Endothelial cell of umbilical vein (primary cell): ENCODE data around the gene NGEF. TPM values are rescaled to one million over a fixed set of nuclear protein-coding genes. Genes with fewer than 3 reads are reported as not detected.

Experiments
- BruUV-seq: library from RNA; stranded (reverse); fragments of 400-500 nt; replicated peaks from 2 replicates; lab custom pipeline; 2021; lab: Mats Ljungman, UMichigan
- CTCF ChIA-PET: fragments of 300-600, 350-600 bp; sonication (Branson Sonifier 250); formaldehyde crosslinking; loops from one replicate; lab custom pipeline; 2021; ENCODE audit warnings: antibody characterized with exemption, inconsistent platforms; lab: Charles Lee
- POLR2A ChIA-PET: fragments of 300-600, 350-600 bp; sonication (Branson Sonifier 250); formaldehyde crosslinking; loops from one replicate; lab custom pipeline; 2021; ENCODE audit warnings: antibody characterized with exemption, inconsistent platforms; lab: Charles Lee
- DNase-seq: peaks from one replicate; pipeline ENCODE4 v3.0.0-alpha.2; 2011; ENCODE audit warnings: low read depth, low spot score
- FAIRE-seq: peaks from 2 replicates; lab custom pipeline; 2011; peaks lifted over from hg19 to GRCh38; lab: Jason Lieb, UNC
- H2AFZ ChIP-seq: 2 replicates; pipeline ENCODE4 v1.6.0; 2012; ENCODE audit warnings: low read depth, low read length, control low read depth, inconsistent platforms
- H3K27ac ChIP-seq: 2 replicates; pipeline ENCODE4 v1.5.1; 2011; ENCODE audit warnings: low read depth, mild to moderate bottlenecking, control low read depth, low read length, moderate library complexity; ENCODE audit not compliant: insufficient read depth
- H3K27me3 ChIP-seq, 2 experiments: 2 replicates each; pipeline versions ENCODE4 v1.6.0 to v1.6.1; 2011; ENCODE audit warnings: low read length in 2 of 2, mixed read lengths in 1 of 2; ENCODE audit not compliant: control insufficient read depth in 2 of 2, insufficient read depth in 2 of 2
- H3K36me3 ChIP-seq, 2 experiments: 2 replicates in 1 of 2; 3 replicates in 1 of 2; pipeline ENCODE4 v1.5.1; 2011; ENCODE audit warnings: low read length in 2 of 2, mild to moderate bottlenecking in 1 of 2, moderate library complexity in 1 of 2; ENCODE audit not compliant: control insufficient read depth in 2 of 2, insufficient read depth in 2 of 2; ENCODE audit errors: extremely low read depth in 1 of 2
- H3K4me1 ChIP-seq: 3 replicates; pipeline ENCODE4 v1.5.1; 2011; ENCODE audit warnings: mild to moderate bottlenecking, low read length; ENCODE audit not compliant: control insufficient read depth, insufficient read depth; ENCODE audit errors: extremely low read depth
- H3K4me2 ChIP-seq: 2 replicates; pipeline ENCODE4 v1.6.1; 2011; ENCODE audit warnings: low read length, control low read depth, mixed read lengths; ENCODE audit not compliant: insufficient read depth
- H3K4me3 ChIP-seq, 3 experiments: fragments of 200-600 bp in 1 of 3; sonication (generic), shearing (Covaris generic) in 1 of 3; replicated peaks in 1 of 3; 2 replicates each; pipeline ENCODE4 v1.5.1; 2011 to 2016; ENCODE audit warnings: control low read depth in 3 of 3, low read length in 3 of 3, mild to moderate bottlenecking in 2 of 3, inconsistent platforms in 1 of 3, low read depth in 1 of 3, moderate library complexity in 1 of 3; ENCODE audit not compliant: insufficient read depth in 1 of 3
- H3K79me2 ChIP-seq: 2 replicates; pipeline ENCODE4 v1.6.0; 2012; ENCODE audit warnings: low read length, inconsistent platforms; ENCODE audit not compliant: control insufficient read depth, insufficient read depth
- H3K9ac ChIP-seq: replicated peaks from 2 replicates; pipeline ENCODE3; 2011; ENCODE audit warnings: low read length, control low read depth; ENCODE audit not compliant: insufficient read depth; ENCODE audit errors: extremely low read depth
- H3K9me1 ChIP-seq: replicated peaks from 3 replicates; pipeline ENCODE4 v1.6.0; 2011; ENCODE audit warnings: mild to moderate bottlenecking, low read length; ENCODE audit not compliant: control insufficient read depth, insufficient read depth; ENCODE audit errors: extremely low read depth
- H3K9me3 ChIP-seq: replicated peaks from 2 replicates; pipeline ENCODE4 v1.5.1; 2012; ENCODE audit warnings: low read length, inconsistent platforms; ENCODE audit not compliant: control insufficient read depth, insufficient read depth
- H4K20me1 ChIP-seq: replicated peaks from 2 replicates; pipeline ENCODE3; 2011; ENCODE audit warnings: mild to moderate bottlenecking, low read length; ENCODE audit not compliant: control insufficient read depth, insufficient read depth; ENCODE audit errors: extremely low read depth
- CTCF ChIP-seq, 2 donors: IDR thresholded peaks; 1 replicate in 1 of 2; 2 replicates in 1 of 2; pipeline ENCODE4 v1.5.1; 2011; ENCODE audit warnings: low read length in 2 of 2, mild to moderate bottlenecking in 2 of 2, moderate library complexity in 2 of 2, control low read depth in 1 of 2, inconsistent platforms in 1 of 2, low read depth in 1 of 2; ENCODE audit not compliant: insufficient read depth in 1 of 2; ENCODE audit errors: extremely low read depth in 1 of 2
- EZH2 ChIP-seq: IDR thresholded peaks from 2 replicates; pipeline ENCODE4 v1.6.1; 2012; ENCODE audit warnings: borderline replicate concordance, low read depth, mild to moderate bottlenecking, moderate library complexity, low read length, inconsistent platforms; ENCODE audit not compliant: severe bottlenecking
- FOS ChIP-seq: IDR thresholded peaks from 2 replicates; pipeline ENCODE4 v1.6.1; 2011; ENCODE audit warnings: mild to moderate bottlenecking, low read length, moderate library complexity, borderline replicate concordance; ENCODE audit not compliant: insufficient read depth
- GATA2 ChIP-seq: IDR thresholded peaks from 2 replicates; pipeline ENCODE4 v1.7.0; 2011; ENCODE audit warnings: low read depth, mild to moderate bottlenecking, moderate library complexity, mixed read lengths, low read length; ENCODE audit not compliant: insufficient read length, insufficient read depth
- JUN ChIP-seq: IDR thresholded peaks from 2 replicates; pipeline ENCODE4 v1.6.1; 2011; ENCODE audit warnings: borderline replicate concordance, low read depth; ENCODE audit not compliant: insufficient read length, insufficient read depth
- MYC ChIP-seq: IDR thresholded peaks from one replicate; pipeline ENCODE4 v1.6.1; 2011; ENCODE audit warnings: mild to moderate bottlenecking, low read depth, low read length
- POLR2A ChIP-seq: IDR thresholded peaks from 2 replicates; pipeline ENCODE4 v1.6.1; 2012; ENCODE audit warnings: low read depth, mild to moderate bottlenecking, control low read depth, low read length
- POLR2AphosphoS5 ChIP-seq: IDR thresholded peaks from 2 replicates; pipeline ENCODE4 v1.6.1; 2012; ENCODE audit warnings: low read depth, mild to moderate bottlenecking, control low read depth, low read length, moderate library complexity; ENCODE audit not compliant: insufficient read depth
- dilution Hi-C: fragments of 300-500 bp; cut with MboI; formaldehyde crosslinking; loops from one replicate; pipeline ENCODE4 v1.15.0; 2019; ENCODE audit warnings: low sequenced_read_pairs; ENCODE audit not compliant: extremely low pct_ligation_motif_present
- intact Hi-C: fragments of 100-400 bp; cut with micrococcal nuclease; formaldehyde crosslinking; loops from one replicate; pipeline ENCODE4 v1.10.0; 2022
- polyA plus RNA-seq, 4 experiments: library from polyadenylated mRNA; depleted of rRNA in 3 of 4; stranded (reverse) in 3 of 4; unstranded in 1 of 4; fragments of >200 nt; gene quantifications; 2 replicates each; pipeline versions ENCODE4 v1.2.1 to v1.2.3, GENCODE V29; 2011 to 2012; ENCODE audit warnings: missing spikeins in 1 of 4
- total RNA-seq: library from RNA; stranded (reverse); gene quantifications from 2 replicates; pipeline ENCODE4 v1.2.3, GENCODE V29; 2021
- TF ChIP-seq, protein P1 (sequence below): IDR thresholded peaks from 2 replicates; pipeline ENCODE4 v1.6.1; 2011; ENCODE audit not compliant: insufficient read depth, insufficient read length

The NGEF gene
- total and polyA plus RNA-seq, 2 donors (not counting 3 experiments of a cell fraction or from before 2014, with no cell fraction given) = 0.22 to 0.41 TPM

DNA sequence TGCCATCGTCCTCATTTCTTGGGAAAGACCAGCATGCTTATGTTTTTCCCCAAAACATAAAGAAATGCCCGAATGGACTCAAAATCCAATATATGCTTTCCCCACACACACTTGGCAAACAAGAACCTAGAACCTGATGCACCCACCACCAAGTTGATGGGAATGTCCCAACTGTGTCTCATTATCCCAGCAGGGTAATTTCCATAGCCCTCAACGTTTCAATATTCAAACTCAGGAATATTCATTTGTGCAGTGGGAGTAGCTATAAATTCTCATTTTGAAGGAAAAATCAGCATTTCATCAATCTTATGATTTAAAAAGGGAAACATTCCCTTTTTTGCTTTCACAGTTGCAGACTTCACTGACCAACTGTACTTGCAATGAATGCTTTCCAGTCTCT, 92.3 kb downstream of the NGEF start:
- POLR2A ChIA-PET = no interaction called here
- H3K4me3 ChIP-seq = no peak overlapping the region
- H3K79me2 ChIP-seq = no peaks in the 10 kb centered on the region
- no peaks in the 10 kb centered on the region for H4K20me1 ChIP-seq
- DNase-seq (no peak), FAIRE-seq (no peak)
- dilution Hi-C loops = no loop called here
- intact Hi-C loops = no loop called here
- H3K9ac ChIP-seq = no peak overlapping the region
- CTCF ChIA-PET = no interaction called here
- no peaks in the 10 kb centered on the region for H3K9me3 ChIP-seq
- no TSS peak for BruUV-seq
- no peaks in the 10 kb centered on the region for H3K4me1 ChIP-seq
- H3K36me3 ChIP-seq = no peaks in the 10 kb centered on the region
- peaks cover 8 to 9% of the 10 kb centered on the region in 2 experiments for H3K27me3 ChIP-seq
- no peak overlapping the region for H3K4me2 ChIP-seq
- H3K9me1 ChIP-seq = no peaks in the 10 kb centered on the region
- H2AFZ ChIP-seq = no peak overlapping the region
- H3K27ac ChIP-seq = no peak overlapping the region
- TF ChIP-seq POLR2AphosphoS5 (no peak), POLR2A (no peak), FOS (no peak), EZH2 (no peak), CTCF (IDR thresholded peaks at IDR 0.05; ENCODE audit: extremely low read depth in 1 of 2, insufficient read depth in 1 of 2, low read depth in 1 of 2, low read length in 2 of 2) (no peak), GATA2 (no peak), MYC (no peak), JUN (no peak)
- TF ChIP-seq, protein P1, sequence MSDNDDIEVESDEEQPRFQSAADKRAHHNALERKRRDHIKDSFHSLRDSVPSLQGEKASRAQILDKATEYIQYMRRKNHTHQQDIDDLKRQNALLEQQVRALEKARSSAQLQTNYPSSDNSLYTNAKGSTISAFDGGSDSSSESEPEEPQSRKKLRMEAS = no peak
